ENCODE results near the gene ZNF556.
"Not testable (repeated sequence)": the region's sequence is repeated elsewhere in the genome, so short reads cannot be mapped to it uniquely, and the experiment has no call there.

ZNF556 gene

GRCh38 chr19:2854849-2855248, 12.3 kb upstream of the ZNF556 start:
- no peak for DNase-seq

- no peak for DNase-seq
Observed at GRCh38 chr19:2856457-2857050, 10.6 kb upstream of the ZNF556 start.

GRCh38 chr19:2858864-2859263, 8.3 kb upstream of the ZNF556 start:
- no peak for DNase-seq

- DNase-seq, result no peak
Observed at GRCh38 chr19:2863816-2864215, 3.3 kb upstream of the ZNF556 start.

- DNase-seq, result no peak
Observed at GRCh38 chr19:2865334-2866100, 1.6 kb upstream of the ZNF556 start.

GRCh38 chr19:2866495-2867024, 575 bp upstream of the ZNF556 start:
- DNase-seq, result no peak

GRCh38 chr19:2869618-2870017, 2.5 kb downstream of the ZNF556 start:
- no peak for DNase-seq

- DNase-seq, result not testable (repeated sequence)
Observed at GRCh38 chr19:2872175-2872574, 5.0 kb downstream of the ZNF556 start.

- no peak for DNase-seq
Observed at GRCh38 chr19:2877398-2878331, 10.5 kb downstream of the ZNF556 start.

GRCh38 chr19:2883686-2884439, 16.7 kb downstream of the ZNF556 start:
- no peak for DNase-seq

GRCh38 chr19:2885736-2886135, 18.6 kb downstream of the ZNF556 start:
- no peak for DNase-seq

GRCh38 chr19:2887391-2887914, 20.3 kb downstream of the ZNF556 start:
- peak; percentile 79 for DNase-seq

- DNase-seq, result no peak
Observed at GRCh38 chr19:2888731-2889224, 21.6 kb downstream of the ZNF556 start.

GRCh38 chr19:2890531-2890930, 23.4 kb downstream of the ZNF556 start:
- DNase-seq, result not testable (repeated sequence)

- DNase-seq, result no peak
Observed at GRCh38 chr19:2896694-2897093, 29.6 kb downstream of the ZNF556 start.

GRCh38 chr19:2900296-2901252, 33.4 kb downstream of the ZNF556 start, which contains the start of gene ZNF57:
Gene ZNF57, plus strand, starts transcription at chr19:2900928. Its CDS starts 118 bp downstream, at chr19:2901046.
- DNase-seq, result peak; percentile 99

- DNase-seq, result no peak
Observed at GRCh38 chr19:2902590-2903218, 35.6 kb downstream of the ZNF556 start.

- DNase-seq, result not testable (repeated sequence)
Observed at GRCh38 chr19:2903326-2903725, 36.2 kb downstream of the ZNF556 start.

- no peak for DNase-seq
Observed at GRCh38 chr19:2905918-2906519, 38.9 kb downstream of the ZNF556 start.
